GM18873 (cell line): ENCODE measurements around the gene ANKS1B.

Experiments
- ATAC-seq: cut with Tn5 transposase; IDR thresholded peaks from one replicate; pipeline ENCODE4 v1.9.1; 2021; ENCODE audit warnings: mild to moderate bottlenecking, moderate library complexity, moderate number of reproducible peaks; ENCODE audit not compliant: unreplicated experiment, low FRiP score

The ANKS1B gene

DNA sequence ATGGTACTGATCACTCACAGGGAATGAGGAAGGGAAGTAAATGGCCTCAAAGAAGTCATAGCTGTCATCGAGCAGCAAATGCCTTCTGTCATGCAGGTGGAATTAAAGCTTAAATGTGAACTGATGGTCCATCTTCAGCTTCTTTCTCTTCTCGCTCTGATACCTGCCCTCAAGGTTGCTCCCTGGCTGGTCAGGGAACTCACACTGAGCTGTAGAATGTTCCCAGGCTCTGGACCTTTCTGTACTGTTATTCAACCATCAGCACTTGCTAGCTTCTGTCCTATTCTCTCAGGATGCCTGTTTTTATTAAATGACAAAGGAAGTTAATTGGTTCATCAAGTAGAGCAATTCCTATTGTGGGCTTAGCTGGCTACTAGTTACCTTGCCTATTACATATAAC lies 875.8 kb downstream of the ANKS1B start:
- no peak for ATAC-seq

DNA sequence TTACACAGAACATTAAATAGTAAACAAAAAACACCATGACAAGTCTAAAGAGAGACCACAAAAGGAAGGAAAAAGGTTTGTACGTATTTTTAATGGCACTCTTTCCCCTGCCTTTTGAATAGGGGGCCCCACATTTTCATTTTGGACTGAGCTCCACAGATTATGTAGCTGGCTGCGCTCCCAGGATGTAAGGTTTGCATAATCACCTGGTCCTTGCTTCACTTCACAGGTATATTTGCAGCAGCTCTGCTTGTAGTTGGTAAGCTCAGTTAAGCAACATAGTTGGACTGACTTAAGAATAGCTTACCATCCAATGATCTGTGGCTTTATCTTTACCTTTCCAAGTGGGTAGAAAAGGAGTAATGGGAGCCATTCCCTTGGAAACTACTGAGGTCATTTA lies 885.0 kb downstream of the ANKS1B start:
- no peak for ATAC-seq

DNA sequence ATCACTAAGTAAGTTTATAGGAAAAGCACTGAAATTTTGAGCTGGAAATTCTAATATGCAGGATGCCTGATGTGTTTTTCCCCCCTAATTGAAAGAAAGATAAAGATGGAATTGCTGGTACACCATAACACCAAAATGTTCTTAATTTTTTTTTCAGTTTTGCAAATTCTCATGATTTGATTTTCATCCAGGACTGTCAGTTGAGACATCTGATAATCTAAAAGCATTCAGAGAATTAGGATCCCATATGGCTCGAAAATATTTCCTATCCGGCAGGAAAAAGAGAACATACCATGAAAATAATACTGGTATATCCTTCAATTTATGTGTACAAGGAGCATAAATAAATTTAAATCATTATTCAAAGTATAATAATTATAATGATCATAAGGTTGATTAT lies 887.6 kb downstream of the ANKS1B start:
- ATAC-seq = no peak

DNA sequence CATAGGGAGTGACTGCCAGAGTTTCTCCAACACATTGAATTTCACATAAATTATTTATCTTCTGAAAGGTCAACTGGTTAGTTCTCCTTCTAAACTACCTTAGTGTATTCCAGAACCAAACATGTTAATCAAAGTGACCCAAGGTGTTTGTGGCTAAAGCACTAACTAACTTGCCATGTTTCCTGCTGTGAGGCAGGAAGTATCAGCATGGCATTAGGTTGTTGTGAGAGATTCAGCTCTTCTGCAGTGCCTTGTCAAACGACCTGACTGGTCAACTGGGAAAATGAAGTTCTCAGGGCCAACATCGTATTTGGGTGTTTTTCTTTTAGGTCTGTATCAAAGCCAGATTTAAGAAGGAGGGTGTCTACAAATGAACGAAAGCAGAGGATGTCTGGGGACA lies 891.6 kb downstream of the ANKS1B start:
- ATAC-seq = no peak

DNA sequence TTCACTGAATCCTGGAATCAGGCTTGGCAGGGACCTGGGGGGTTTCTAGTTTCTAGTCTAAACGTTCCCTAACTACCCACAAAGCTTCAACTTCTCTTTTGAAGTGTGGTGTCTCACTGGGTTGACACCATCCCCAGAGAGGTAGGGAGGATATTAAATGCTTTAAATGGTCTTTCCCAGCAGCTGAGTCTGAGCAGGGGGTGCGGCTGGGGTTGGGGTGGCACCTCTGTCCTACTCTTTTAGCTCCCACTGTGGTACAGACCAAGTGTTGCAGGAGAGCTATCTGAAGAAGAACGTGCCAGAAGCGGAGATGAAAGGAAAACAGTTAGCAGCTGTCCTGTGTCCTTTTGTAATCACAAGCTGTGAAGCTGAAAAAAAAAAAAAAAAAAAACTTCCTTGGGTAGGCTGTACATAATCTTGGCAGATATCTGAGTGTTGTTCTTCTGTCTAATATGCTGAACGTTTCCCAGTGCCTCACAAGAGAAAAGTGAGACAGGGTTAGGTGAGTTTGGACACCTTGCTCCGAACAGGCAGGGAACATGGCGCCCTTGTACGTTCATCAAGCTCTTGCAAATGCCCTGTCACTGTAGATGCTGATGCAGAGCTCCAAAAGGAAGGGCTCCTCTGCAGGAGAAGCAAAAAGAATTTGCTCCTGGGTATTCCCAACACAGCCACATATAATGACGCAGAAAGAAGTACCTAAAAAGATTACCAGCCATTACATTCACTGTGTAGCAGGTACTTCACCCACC lies 892.5 kb downstream of the ANKS1B start:
- ATAC-seq = no peak

DNA sequence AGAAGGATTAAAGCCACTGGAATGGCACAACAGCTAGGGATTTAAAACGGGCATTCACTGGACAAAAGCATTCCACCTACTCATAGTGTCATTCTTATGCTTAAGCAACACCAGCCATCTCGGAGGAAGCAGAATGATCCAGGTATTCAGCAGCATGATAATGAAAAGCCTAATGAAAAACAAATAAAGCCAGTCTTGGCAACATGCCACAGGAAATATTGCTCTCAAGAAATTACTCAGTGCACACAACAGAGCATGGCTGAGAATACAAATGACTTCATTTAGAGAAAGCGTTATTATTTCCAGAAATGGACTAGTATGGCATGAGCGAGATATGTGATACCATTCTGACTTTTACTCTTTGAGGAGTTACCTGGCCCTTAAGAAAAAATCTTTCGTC lies 897.5 kb downstream of the ANKS1B start:
- no peak for ATAC-seq

DNA sequence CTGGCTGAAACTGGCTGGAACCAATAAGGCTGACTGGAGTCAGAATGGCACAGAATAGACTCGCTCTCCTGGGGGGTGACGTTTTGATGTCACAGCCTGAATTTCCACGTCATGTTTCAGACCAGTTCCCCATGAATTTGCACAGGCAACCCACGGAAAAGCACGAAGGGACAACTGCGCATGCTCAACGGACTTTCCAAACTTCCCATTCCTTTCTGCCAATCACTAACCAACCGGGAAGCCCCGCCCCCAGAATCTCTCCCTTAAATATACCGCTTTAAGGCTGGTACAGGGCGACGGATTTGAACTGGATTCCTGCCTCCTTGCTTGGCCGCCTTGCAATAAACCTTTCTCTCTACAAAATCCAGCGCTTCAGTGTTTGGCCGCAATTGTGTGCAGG lies 904.9 kb downstream of the ANKS1B start:
- no peak for ATAC-seq

DNA sequence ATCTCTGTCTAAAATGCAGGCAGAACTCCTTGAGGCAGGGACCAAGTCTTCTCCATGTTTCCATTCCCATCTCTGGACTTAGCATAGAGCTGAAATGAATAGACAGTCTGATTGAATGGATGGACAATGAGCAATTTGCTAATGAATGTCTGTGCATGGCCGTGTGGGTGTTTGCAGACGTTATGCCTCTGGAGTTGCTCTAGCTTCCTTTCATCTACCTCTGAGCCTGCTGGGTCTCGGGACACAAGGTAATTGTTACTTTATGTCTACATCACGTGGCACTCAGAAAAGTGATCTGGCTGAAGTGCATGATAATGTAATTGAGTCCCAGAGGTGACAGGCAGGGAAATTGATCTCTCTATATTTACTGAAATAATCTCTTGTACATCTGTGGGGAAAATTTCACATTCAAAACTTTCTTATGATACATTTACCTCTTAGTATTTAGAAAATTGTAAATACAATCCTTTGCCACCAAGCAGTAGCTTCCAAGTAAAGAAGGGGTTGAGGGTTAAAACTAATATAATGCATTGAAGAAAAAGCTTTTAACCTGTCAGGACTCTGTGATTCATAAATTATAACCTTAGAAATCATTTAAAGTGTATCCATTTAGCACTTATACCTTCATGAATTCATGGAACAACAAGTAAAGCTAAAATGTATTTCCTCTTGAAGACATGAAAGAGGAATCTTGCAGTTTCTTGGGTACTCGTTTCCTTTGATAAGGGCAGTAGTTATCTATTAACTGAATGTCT lies 915.6 kb downstream of the ANKS1B start:
- ATAC-seq = no peak

DNA sequence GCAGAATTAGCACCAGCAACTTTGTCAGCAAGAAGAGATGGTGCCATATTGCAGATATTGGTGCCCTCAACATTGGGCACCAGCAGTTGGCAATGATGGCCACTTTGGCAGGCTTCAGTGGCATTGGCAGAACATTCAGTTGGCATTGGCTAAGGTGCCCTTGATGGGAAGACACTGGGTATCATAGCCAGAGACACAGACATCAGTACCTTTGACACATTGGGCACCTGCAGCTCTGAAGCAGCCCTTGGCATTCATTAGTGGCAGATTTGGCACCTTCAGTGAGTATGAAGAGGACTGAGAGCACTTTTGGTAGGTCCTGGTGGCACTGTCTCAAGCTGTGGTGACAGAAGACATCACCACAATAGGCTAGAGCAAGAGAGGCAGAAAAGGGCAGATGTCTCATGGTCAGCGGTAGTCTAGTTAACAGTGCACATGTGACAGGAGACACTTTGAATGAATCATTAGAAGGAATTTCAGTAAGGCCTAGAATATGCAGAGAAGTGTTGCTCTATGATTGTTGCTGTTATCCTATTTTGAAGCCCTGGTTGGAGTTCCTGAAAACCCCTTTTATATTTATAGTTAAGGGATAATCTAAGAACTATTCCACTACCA lies 917.5 kb downstream of the ANKS1B start:
- no peak for ATAC-seq

DNA sequence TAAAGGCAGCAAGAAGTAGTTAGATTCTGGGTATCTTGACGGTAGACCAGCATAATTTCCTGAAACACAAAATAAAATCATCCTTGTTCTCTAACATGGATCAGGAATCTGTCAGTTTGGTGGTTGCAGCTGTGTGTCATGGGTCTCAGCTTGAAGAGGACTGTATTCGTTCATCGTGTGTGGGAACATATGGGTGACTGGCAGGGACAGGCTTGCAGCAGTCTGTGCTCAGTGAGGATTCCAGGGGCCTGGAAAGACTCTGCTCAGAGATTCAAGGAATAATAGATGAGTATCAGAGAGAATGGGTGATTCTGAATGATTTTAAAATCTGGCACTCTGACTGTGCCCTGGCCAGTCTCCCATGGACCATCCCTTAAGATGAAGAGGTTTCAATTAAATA lies 918.0 kb downstream of the ANKS1B start:
- no peak for ATAC-seq

DNA sequence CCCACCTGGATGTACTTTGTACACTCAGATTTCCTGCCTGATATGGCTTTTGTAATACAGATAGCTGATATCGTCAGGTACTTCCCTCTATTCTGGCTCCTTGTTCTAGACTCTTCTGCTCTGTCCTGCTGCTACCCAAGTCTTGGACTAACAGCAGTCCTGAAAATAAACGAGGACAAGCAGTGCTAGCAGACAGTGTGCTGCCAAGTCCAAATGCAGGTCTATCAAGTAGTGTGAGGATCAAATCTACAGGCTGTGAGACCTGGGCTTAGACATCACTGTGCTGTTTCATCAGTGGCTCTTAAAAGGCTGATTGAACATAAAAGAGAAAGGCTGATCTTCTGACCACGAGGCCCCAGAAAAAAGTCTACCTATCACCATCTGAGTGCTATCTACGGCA lies 921.6 kb downstream of the ANKS1B start:
- ATAC-seq = no peak

DNA sequence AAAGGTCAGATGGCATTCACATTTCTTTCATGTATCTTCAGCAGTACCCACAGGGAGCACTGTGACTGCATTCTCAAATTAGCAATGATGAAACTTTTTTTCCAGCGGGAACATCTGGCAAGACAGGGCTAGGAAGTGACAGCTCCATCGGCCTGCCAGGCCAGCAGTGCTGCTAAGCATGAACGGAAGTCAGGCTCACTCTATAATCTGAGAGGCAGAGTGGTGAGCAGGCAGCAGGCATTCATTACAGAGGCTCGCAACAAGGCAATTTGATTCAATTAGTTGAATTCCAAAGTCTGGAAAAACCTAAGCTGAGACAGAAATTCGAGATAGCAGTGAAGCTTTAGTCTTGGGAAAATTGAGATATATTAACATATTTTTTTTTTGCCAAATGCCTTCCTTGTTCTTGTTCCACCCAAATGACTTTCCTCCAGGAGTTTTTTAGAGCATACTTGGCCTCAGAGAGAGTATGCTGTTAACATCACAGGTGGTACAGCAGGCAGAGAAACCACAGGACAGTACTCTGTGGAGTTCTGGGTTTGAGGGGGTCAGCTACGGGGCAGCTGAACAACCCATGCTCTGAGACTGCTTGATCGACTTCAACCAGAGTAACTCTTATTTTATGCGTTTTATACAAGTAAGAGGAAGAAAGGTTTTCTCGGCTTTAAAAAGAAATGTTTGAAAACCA lies 924.8 kb downstream of the ANKS1B start:
- no peak for ATAC-seq

DNA sequence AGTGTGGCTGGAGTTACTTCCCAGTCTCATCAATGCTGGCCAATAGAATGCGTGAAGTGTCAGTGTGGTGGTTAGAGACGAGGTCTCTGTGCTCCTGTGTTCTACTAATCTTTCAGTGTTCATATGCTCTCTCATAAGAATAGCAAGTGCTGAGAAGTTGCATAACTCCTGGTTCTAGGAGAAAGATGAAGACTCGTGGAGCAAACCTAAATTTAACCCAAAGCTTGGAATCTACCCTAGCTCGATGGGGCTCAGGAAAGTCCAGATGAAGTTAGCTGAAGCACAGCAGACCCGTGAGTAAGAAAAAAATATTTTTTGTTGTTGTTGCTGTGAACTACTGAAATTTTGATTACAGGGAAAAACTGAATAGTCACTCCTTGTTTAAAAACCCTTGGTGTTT lies 927.1 kb downstream of the ANKS1B start:
- no peak for ATAC-seq

DNA sequence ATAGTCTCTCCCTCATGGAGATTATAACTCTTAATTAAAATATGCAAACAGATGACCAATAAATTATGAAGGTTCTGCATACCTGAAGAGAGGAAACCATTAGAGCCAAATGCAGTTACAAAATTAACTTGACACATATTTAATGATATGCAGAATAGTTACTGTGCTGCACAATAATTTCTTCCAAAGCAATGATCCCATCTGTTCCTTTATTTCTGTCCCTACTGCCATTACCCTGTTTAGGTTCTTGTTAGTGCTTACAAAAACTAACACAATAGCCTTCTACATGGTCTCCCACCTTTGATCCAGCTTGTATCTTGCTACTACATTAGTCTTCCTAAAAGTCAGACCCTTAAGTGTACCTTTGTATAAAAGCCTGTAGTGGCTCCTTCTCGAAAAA lies 928.5 kb downstream of the ANKS1B start:
- no peak for ATAC-seq

DNA sequence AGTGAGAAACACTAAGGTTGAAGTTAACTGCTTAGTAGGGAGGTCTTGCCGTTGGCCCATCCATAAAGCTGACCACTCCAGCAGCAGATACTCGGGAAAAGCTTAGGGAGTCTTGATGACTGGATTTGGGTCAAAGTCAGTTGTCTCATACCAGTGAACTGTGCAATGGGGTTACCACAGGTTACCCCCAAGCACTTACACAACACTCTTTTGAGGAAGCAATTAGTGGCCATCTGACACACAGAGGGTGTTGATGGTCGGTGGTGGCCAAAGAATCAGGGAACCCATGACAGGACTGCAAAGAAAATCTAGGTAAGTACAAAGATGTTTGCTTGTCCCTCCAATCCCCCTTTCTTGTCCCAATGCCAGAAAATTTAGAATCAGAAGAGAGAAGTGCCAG lies 929.4 kb downstream of the ANKS1B start:
- ATAC-seq = no peak

DNA sequence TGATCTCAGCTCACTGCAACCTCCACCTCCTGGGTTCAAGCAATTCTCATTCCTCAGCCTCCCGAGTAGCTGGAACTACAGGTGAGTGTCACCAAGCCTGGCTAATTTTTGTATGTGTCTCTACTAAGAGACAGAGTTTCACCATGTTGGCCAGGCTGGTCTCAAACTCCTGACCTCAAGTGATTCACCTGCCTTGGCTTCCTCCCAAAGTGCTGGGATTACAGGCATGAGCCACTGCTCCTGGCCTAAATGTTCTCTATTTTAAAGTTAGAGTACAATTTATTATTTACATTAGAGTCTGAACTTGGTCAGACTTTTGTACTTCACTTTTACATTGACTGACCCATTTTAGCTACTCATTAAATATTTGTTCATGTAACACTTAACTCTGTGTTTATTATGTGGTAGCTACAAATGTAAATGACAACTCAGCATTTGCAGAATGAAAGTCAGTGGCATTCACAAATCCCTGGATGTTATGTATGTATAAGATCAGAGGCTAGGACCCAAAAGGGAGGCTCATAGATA lies 930.1 kb downstream of the ANKS1B start:
- no peak for ATAC-seq

DNA sequence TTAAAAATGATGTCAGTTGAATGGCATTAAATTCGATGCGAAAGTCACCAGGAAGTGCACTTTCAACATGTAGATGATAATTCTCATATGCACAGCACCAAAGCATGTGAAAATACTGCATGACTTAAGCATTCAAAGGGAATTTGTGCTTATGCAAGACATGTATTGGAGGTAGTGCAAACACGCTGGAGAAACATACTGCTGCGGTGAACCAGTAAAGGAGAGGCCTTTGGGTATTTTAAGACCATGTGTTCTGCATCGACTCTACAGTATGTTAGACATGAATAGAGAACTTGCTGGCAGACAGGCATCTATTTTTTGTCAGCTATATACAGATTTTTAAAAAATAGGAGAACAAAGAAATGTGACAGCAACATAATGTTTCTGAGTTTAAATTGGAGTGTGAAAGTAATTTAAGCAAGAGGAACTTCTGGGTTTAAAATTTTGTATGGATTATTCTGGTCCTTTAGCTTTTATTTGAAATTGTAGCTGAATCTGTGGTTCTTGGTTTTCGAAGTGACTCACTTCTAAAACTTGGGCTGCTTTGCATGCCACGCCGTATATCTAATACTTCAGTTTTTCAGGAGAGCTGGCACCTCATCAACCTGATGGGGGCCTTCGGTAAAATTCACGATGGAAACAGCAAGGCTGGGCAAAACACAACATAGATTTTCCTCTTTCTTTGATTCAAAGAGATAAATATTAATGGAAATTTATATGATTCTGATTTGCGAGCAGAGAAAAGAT lies 930.9 kb downstream of the ANKS1B start:
- no peak for ATAC-seq

DNA sequence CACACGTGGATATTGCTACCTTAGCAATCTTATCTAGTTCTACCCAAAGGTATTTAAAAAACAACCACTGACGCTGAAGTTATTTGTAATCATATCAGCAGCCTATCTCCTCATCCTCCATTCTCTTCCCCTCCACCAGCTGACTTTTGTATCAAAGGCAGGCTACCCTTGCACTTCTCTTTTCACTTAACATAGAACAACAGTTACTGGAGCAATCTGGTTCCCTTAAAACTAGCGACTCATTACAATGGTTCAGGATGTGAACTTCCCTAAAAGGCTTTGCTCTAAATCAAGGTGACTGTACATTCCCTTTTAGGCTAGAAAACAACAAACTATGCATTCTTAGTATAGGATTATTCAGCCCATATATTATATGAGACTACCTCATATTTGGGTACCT lies 935.0 kb downstream of the ANKS1B start:
- no peak for ATAC-seq

DNA sequence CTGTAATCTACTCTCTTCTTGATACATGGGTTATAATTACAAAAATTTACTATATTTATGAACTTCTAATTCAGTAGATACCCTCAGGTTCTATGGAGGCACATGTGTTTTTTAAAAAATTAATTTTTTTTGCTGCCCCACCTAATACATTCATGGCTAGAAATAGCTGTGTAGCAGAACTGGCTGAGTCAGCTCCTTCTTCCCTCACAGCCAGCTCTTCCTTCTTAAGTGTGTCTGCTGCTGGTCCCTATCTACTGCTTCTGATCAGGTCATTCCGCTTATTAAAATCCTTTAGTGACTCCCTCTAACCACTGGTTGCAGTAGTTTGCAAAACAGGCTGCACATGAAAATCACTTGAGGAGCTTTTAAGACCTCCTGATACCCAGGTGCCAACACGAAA lies 939.6 kb downstream of the ANKS1B start:
- no peak for ATAC-seq

DNA sequence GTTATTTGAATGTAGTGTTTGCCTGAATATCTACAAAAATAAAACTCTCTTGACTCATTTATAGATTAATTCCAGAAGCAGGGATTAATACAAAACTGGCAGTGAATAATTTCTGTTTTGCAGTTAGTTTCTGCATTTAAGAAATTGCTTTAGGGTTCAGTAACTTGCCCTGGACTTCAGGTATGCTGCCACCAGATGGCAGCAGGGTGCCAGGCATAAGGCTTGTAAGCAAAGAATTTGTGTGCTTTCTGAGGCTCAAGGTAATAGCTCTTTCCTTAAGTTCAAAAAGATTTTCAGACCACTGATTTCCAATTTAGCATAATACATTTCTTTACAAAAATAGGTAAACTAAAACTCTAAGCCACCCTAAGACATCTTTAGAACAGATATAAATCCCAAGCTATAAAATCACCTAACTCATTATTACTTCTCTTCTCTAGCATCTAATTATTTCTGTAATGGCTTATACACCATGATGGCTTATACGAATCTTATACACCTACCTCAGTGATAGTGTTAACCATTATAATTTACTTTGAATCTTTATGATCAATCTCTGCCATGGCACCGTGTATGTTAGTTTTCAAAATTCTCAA lies 941.3 kb downstream of the ANKS1B start:
- ATAC-seq = no peak
